ENCODE measurements around the gene SESN2.
A peak's percentile ranks its signal among the peaks of the same experiment; 100 is the strongest.

Gene SESN2

DNA sequence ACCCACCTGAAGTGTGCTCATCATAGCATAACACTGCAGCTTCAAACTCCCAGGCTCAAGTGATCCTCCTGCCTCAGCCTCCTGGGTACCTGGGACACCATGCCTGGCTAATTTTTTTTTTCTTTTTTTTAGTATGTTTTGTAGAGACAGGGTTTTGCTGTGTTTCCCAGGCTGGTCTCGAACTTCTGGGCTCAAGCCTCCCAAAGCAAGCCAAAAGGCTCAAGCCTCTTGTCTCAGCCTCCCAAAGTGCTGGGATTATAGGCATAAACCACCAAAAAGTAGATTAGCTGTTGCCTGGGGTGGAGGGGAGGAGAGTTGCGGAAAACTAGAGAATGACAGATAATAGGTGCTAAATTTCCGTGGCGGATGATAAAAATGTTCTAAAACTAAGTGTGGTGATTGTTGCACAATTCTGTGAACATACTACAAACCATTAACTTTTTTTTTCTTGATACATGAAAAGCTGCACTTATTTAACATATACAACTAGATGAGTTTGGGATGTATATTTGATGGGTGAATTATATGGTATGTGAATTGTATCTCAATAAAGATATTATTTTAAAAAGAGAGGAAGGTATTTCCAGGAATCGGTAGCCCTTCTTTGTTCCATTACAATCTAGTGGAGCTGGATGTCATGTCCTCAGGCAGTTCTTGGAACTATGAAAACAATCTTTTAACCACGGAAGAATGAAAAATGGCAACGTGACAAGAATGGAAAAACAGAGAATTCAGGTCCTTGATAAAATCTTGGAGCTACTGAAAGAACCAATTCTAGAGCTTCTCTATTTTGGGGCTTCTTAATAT is 42.3 kb downstream of the SESN2 start:
- no peaks in the 10 kb centered on the region for H3K36me3 ChIP-seq
- no peak for TF ChIP-seq Cebpa-rat (IDR thresholded peaks at IDR 0.05)
- H3K4me1 ChIP-seq: peaks cover 0 to 12% (median 9%) of the 10 kb centered on the region in 10 experiments; a peak in 9 of 20 replicates
- no peak overlapping the region for H3K9ac ChIP-seq
- H3K4me2 ChIP-seq: no peak overlapping the region
- no peaks in the 10 kb centered on the region for H3K27me3 ChIP-seq
- no peak overlapping the region for H3K4me3 ChIP-seq
- H3K9me3 ChIP-seq (replicated peaks in 1 of 11): no peaks in the 10 kb centered on the region
- H4K20me1 ChIP-seq: no peaks in the 10 kb centered on the region
- H3K27ac ChIP-seq: no peak overlapping the region

GRCh38 chr1:28302247-28302646 is 42.9 kb downstream of the SESN2 start:
- no peak for TF ChIP-seq Cebpa-rat (IDR thresholded peaks at IDR 0.05)
- H3K4me2 ChIP-seq: no peak overlapping the region
- no peak overlapping the region for H3K9ac ChIP-seq

DNA sequence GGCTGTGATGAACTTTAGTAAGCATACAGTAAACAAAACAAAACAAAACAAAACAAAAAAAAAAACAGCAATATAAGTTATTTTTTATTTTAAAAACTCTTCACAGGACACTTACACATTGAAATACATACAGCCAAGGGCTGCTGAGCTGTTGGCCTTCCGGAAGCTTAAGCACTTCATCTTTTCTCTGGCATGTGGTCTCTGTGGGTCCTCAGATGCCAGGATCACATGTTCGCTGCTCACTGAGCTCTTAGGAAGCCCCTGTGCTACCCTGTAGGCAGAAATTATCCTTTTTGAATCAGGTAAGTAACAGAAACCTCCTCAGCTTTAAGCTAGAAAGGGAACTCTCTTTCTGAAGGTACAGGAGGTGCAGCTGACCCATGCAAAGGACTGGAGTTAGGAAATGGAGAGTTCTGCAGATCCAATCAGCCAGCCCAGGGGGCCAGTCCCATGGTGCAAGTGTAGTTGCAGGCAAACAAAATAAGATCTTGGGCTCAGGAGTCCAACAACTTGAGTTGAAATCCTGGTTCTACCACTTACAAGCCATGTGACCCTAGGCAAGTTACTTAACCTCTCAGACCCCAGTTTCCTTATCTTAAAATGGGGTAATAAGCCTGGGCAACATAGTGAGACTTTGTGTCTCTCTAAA is 47.1 kb downstream of the SESN2 start:
- Histone ChIP-seq H3K4me1 (peaks cover 0 to 12% (median 9%) of the 10 kb centered on the region in 10 experiments; a peak in 9 of 20 replicates), H3K27ac (no peak overlapping the region), H4K20me1 (no peaks in the 10 kb centered on the region), H3K27me3 (no peaks in the 10 kb centered on the region), H3K9ac (no peak overlapping the region), H3K4me2 (no peak overlapping the region), H3K36me3 (no peaks in the 10 kb centered on the region), H3K9me3 (replicated peaks in 1 of 11) (peaks cover 0 to 13% (median 8%) of the 10 kb centered on the region in 11 experiments; a peak in 13 of 22 replicates), H3K4me3 (no peak overlapping the region)
- TF ChIP-seq Cebpa-rat (IDR thresholded peaks at IDR 0.05): no peak

More at GRCh38 chr1:28302247-28302646, 42.9 kb downstream of the SESN2 start:
- no peak overlapping the region for H3K27ac ChIP-seq
- no peaks in the 10 kb centered on the region for H3K27me3 ChIP-seq
- no peak overlapping the region for H3K4me3 ChIP-seq
- no peaks in the 10 kb centered on the region for H4K20me1 ChIP-seq
- H3K4me1 ChIP-seq: peaks cover 0 to 12% (median 9%) of the 10 kb centered on the region in 10 experiments; a peak in 9 of 20 replicates
- H3K9me3 ChIP-seq (replicated peaks in 1 of 11): 0 out of 22 replicates have a peak, but pooled peaks cover 0 to under 1% (median 0%) of the 10 kb centered on the region in 11 experiments
- no peaks in the 10 kb centered on the region for H3K36me3 ChIP-seq

GRCh38 chr1:28308750-28309149 is 49.4 kb downstream of the SESN2 start:
- Histone ChIP-seq H3K4me1 (peaks cover 0 to 12% (median 10%) of the 10 kb centered on the region in 10 experiments; a peak in 11 of 20 replicates), H3K36me3 (no peaks in the 10 kb centered on the region), H3K4me3 (no peak overlapping the region), H3K27ac (no peak overlapping the region), H3K4me2 (no peak overlapping the region), H4K20me1 (no peaks in the 10 kb centered on the region), H3K27me3 (no peaks in the 10 kb centered on the region), H3K9ac (no peak overlapping the region), H3K9me3 (replicated peaks in 1 of 11) (peaks cover 0 to 13% (median 8%) of the 10 kb centered on the region in 11 experiments; a peak in 13 of 22 replicates)
- TF ChIP-seq Cebpa-rat (IDR thresholded peaks at IDR 0.05): no peak

GRCh38 chr1:28309702-28310101 is 50.4 kb downstream of the SESN2 start:
- TF ChIP-seq Cebpa-rat (IDR thresholded peaks at IDR 0.05): no peak
- H3K4me1 ChIP-seq: peaks cover 3 to 20% (median 10%) of the 10 kb centered on the region in 10 experiments; a peak in 15 of 20 replicates
- no peaks in the 10 kb centered on the region for H3K27me3 ChIP-seq
- no peak overlapping the region for H3K27ac ChIP-seq
- no peak overlapping the region for H3K4me2 ChIP-seq
- no peak overlapping the region for H3K4me3 ChIP-seq
- H3K9me3 ChIP-seq (replicated peaks in 1 of 11): peaks cover 0 to 13% (median 8%) of the 10 kb centered on the region in 11 experiments; a peak in 13 of 22 replicates
- H3K9ac ChIP-seq: no peak overlapping the region
- no peaks in the 10 kb centered on the region for H3K36me3 ChIP-seq
- H4K20me1 ChIP-seq: no peaks in the 10 kb centered on the region

GRCh38 chr1:28313702-28314546 is 54.6 kb downstream of the SESN2 start:
- Histone ChIP-seq H3K4me2 (peak overlapping the region in 6 of 11 experiments; percentile 2 to 62 (median 39); a peak in 8 of 22 replicates), H4K20me1 (no peaks in the 10 kb centered on the region), H3K27ac (no peak overlapping the region), H3K4me3 (no peak overlapping the region), H3K9ac (no peak overlapping the region), H3K4me1 (peaks cover 0 to 24% (median 12%) of the 10 kb centered on the region in 10 experiments; a peak in 14 of 20 replicates), H3K9me3 (replicated peaks in 1 of 11) (no peaks in the 10 kb centered on the region; a peak in 1 of 22 replicates), H3K36me3 (no peaks in the 10 kb centered on the region), H3K27me3 (no peaks in the 10 kb centered on the region)
- no peak for TF ChIP-seq Cebpa-rat (IDR thresholded peaks at IDR 0.05)

GRCh38 chr1:28314547-28314941 is 55.2 kb downstream of the SESN2 start:
- Histone ChIP-seq H4K20me1 (no peaks in the 10 kb centered on the region), H3K9me3 (replicated peaks in 1 of 11) (no peaks in the 10 kb centered on the region), H3K4me2 (peak overlapping the region in 7 of 11 experiments; percentile 2 to 62 (median 29); a peak in 11 of 22 replicates), H3K4me3 (no peak overlapping the region), H3K27ac (no peak overlapping the region), H3K9ac (no peak overlapping the region), H3K27me3 (no peaks in the 10 kb centered on the region), H3K4me1 (peaks cover 0 to 24% (median 12%) of the 10 kb centered on the region in 10 experiments; a peak in 14 of 20 replicates), H3K36me3 (no peaks in the 10 kb centered on the region)
- TF ChIP-seq Cebpa-rat (IDR thresholded peaks at IDR 0.05): no peak

- no peaks in the 10 kb centered on the region for H3K36me3 ChIP-seq
- no peaks in the 10 kb centered on the region for H4K20me1 ChIP-seq
- H3K4me3 ChIP-seq: no peak overlapping the region
- no peak overlapping the region for H3K27ac ChIP-seq
- H3K9ac ChIP-seq: no peak overlapping the region
- peaks cover 0 to 28% (median 12%) of the 10 kb centered on the region in 10 experiments; a peak in 14 of 20 replicates for H3K4me1 ChIP-seq
- H3K27me3 ChIP-seq: no peaks in the 10 kb centered on the region
- H3K4me2 ChIP-seq: no peak overlapping the region
- TF ChIP-seq Cebpa-rat (IDR thresholded peaks at IDR 0.05): no peak
- no peaks in the 10 kb centered on the region for H3K9me3 ChIP-seq (replicated peaks in 1 of 11)
Observed at GRCh38 chr1:28317014-28317413, 57.7 kb downstream of the SESN2 start.
